Measurements from ENCODE around the gene TMPRSS11F. TPM values are rescaled to one million over a fixed set of nuclear protein-coding genes. Genes with fewer than 3 reads are reported as not detected.

TMPRSS11F gene
- total and polyA plus RNA-seq, 9 of the 15 experiments (the other 6 are each of a cell fraction or from before 2014, with no cell fraction given): 0.03 to 0.36 (median 0.07) TPM; not detected in 2

- no peak for TF ChIP-seq CEBPB (tag; IDR thresholded peaks at IDR 0.05)
- TF ChIP-seq, protein P1, sequence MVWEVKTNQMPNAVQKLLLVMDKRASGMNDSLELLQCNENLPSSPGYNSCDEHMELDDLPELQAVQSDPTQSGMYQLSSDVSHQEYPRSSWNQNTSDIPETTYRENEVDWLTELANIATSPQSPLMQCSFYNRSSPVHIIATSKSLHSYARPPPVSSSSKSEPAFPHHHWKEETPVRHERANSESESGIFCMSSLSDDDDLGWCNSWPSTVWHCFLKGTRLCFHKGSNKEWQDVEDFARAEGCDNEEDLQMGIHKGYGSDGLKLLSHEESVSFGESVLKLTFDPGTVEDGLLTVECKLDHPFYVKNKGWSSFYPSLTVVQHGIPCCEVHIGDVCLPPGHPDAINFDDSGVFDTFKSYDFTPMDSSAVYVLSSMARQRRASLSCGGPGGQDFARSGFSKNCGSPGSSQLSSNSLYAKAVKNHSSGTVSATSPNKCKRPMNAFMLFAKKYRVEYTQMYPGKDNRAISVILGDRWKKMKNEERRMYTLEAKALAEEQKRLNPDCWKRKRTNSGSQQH (CRISPR knock-in tag; IDR thresholded peaks at IDR 0.05): no peak
- no peak for TF ChIP-seq SREBF1 (IDR thresholded peaks at IDR 0.05; ENCODE audit: borderline replicate concordance, low read depth, low read length)
- no peak for TF ChIP-seq MTA1 (IDR thresholded peaks at IDR 0.05; ENCODE audit: borderline replicate concordance)
- TF ChIP-seq ZNF384 (IDR thresholded peaks at IDR 0.05; ENCODE audit: low read depth, low read length): no peak
- TF ChIP-seq, protein P2, sequence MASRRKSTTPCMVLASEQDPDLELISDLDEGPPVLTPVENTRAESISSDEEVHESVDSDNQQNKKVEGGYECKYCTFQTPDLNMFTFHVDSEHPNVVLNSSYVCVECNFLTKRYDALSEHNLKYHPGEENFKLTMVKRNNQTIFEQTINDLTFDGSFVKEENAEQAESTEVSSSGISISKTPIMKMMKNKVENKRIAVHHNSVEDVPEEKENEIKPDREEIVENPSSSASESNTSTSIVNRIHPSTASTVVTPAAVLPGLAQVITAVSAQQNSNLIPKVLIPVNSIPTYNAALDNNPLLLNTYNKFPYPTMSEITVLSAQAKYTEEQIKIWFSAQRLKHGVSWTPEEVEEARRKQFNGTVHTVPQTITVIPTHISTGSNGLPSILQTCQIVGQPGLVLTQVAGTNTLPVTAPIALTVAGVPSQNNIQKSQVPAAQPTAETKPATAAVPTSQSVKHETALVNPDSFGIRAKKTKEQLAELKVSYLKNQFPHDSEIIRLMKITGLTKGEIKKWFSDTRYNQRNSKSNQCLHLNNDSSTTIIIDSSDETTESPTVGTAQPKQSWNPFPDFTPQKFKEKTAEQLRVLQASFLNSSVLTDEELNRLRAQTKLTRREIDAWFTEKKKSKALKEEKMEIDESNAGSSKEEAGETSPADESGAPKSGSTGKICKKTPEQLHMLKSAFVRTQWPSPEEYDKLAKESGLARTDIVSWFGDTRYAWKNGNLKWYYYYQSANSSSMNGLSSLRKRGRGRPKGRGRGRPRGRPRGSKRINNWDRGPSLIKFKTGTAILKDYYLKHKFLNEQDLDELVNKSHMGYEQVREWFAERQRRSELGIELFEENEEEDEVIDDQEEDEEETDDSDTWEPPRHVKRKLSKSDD (conservative IDR thresholded peaks at IDR 0.05; ENCODE audit: low read length): no peak
- no peak for TF ChIP-seq MBD2 (IDR thresholded peaks at IDR 0.05; ENCODE audit: borderline replicate concordance, low read depth)
- no peak for TF ChIP-seq MCM3 (IDR thresholded peaks at IDR 0.05)
- TF ChIP-seq MBD1 (CRISPR knock-in tag; IDR thresholded peaks at IDR 0.05): no peak
- no peak for TF ChIP-seq CTCFL (IDR thresholded peaks at IDR 0.05; ENCODE audit: borderline replicate concordance, insufficient read depth, low read depth, low read length, poor library complexity, severe bottlenecking)
- TF ChIP-seq, protein P3, sequence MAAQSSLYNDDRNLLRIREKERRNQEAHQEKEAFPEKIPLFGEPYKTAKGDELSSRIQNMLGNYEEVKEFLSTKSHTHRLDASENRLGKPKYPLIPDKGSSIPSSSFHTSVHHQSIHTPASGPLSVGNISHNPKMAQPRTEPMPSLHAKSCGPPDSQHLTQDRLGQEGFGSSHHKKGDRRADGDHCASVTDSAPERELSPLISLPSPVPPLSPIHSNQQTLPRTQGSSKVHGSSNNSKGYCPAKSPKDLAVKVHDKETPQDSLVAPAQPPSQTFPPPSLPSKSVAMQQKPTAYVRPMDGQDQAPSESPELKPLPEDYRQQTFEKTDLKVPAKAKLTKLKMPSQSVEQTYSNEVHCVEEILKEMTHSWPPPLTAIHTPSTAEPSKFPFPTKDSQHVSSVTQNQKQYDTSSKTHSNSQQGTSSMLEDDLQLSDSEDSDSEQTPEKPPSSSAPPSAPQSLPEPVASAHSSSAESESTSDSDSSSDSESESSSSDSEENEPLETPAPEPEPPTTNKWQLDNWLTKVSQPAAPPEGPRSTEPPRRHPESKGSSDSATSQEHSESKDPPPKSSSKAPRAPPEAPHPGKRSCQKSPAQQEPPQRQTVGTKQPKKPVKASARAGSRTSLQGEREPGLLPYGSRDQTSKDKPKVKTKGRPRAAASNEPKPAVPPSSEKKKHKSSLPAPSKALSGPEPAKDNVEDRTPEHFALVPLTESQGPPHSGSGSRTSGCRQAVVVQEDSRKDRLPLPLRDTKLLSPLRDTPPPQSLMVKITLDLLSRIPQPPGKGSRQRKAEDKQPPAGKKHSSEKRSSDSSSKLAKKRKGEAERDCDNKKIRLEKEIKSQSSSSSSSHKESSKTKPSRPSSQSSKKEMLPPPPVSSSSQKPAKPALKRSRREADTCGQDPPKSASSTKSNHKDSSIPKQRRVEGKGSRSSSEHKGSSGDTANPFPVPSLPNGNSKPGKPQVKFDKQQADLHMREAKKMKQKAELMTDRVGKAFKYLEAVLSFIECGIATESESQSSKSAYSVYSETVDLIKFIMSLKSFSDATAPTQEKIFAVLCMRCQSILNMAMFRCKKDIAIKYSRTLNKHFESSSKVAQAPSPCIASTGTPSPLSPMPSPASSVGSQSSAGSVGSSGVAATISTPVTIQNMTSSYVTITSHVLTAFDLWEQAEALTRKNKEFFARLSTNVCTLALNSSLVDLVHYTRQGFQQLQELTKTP (IDR thresholded peaks at IDR 0.05; ENCODE audit: low read depth in 1 of 2, partially characterized antibody in 2 of 2): no peak
- TF ChIP-seq, protein P4, sequence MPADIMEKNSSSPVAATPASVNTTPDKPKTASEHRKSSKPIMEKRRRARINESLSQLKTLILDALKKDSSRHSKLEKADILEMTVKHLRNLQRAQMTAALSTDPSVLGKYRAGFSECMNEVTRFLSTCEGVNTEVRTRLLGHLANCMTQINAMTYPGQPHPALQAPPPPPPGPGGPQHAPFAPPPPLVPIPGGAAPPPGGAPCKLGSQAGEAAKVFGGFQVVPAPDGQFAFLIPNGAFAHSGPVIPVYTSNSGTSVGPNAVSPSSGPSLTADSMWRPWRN (IDR thresholded peaks at IDR 0.05; ENCODE audit: low read depth): no peak
- TF ChIP-seq HDAC6 (IDR thresholded peaks at IDR 0.05; ENCODE audit: low read depth, low read length): no peak
- TF ChIP-seq RBM34 (IDR thresholded peaks at IDR 0.05; ENCODE audit: borderline replicate concordance, insufficient read depth, low read length): no peak
- TF ChIP-seq ZNF282 (CRISPR knock-in tag; IDR thresholded peaks at IDR 0.05): no peak
These were observed 9.7 kb downstream of the TMPRSS11F start (continued) for GRCh38 chr4:68119921-68120320.

Data from K562 (cell line).